ENCODE data around the gene ZNF804A.

- TF ChIP-seq, protein P1, sequence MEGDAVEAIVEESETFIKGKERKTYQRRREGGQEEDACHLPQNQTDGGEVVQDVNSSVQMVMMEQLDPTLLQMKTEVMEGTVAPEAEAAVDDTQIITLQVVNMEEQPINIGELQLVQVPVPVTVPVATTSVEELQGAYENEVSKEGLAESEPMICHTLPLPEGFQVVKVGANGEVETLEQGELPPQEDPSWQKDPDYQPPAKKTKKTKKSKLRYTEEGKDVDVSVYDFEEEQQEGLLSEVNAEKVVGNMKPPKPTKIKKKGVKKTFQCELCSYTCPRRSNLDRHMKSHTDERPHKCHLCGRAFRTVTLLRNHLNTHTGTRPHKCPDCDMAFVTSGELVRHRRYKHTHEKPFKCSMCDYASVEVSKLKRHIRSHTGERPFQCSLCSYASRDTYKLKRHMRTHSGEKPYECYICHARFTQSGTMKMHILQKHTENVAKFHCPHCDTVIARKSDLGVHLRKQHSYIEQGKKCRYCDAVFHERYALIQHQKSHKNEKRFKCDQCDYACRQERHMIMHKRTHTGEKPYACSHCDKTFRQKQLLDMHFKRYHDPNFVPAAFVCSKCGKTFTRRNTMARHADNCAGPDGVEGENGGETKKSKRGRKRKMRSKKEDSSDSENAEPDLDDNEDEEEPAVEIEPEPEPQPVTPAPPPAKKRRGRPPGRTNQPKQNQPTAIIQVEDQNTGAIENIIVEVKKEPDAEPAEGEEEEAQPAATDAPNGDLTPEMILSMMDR (IDR thresholded peaks at IDR 0.05) = no peak
- TF ChIP-seq POLR2A (IDR thresholded peaks at IDR 0.05) (no peak), POLR2AphosphoS5 (IDR thresholded peaks at IDR 0.05) (no peak)
Measured at GRCh38 chr2:184835398-184835715, 237.0 kb downstream of the ZNF804A start.
